ENCODE data around the gene C4orf50.

Gene C4orf50

DNA sequence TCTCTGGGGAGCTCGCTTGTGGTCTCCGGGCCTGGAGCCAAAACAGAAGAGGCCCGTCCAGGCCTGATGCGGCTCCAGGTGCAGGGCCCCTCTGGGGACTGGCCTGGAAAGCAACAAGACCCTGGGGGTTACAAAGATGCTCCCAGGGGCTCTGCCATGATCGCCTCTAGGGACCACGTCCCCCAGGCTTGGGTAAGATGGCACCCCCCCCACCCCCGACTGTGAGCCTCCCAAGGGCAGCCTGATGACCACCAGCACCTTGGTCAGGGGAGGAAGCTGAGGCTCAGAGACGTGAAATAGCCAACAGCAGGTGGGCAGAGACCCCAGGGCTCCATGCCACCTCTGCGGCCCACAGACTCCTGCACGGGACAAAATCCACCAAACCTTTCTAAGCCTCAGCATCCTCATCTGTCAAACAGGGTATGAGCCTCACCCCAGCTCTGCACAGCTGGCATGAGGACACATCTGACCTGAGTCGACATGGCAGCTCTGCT is 25.4 kb downstream of the C4orf50 start:
- no peak for DNase-seq (ENCODE audit: low read depth)

DNA sequence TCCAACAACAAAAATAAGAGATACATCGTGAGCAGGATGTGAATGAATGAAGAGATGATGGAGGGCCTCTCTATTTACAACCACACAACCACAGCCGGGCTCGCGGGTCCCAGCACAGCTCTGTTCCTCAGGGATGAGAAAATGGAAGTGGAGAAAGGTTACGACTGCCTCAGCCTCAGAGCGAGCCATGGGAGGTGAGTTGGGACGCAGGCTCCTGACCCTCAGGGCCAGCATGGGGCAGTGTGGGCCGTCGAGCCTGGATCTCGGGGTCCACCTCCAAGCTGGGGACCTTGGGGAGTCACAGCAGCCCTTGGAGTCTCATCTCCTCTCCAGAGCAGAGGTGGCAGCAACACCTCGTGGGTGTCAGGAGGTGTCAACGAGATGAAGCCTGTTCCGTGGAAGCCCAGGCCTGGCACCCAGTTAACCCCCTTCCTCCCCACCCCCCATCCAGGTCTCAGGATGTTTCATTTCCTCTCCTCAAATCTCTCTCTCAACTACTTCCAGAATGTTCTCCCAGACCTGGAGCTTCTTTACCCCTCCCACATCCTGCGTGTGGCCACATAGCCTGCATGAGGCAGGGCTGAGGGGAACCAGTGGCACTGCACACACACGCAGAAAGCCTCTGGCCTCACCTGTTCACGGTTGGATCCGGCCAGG is 25.9 kb downstream of the C4orf50 start:
- DNase-seq (ENCODE audit: low read depth): no peak

DNA sequence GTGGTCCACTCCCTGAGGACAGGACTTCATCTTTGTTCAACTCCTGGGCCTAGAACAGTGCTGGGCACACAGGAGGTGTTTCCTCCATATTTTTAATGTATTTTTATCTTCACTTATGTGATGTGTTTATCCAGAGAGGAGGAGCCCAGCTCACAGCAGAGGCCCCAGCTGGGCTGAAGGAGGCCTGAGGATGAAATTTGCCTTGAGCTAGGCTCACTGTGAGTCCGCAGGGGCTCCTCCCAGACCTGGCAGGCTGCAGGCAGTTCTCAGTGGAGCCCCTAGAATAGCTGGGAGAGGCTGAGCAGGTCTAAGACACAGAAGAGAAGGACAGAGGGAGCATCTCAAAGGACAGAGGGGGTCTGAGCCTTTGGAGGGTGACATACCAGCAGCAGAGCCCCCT is 26.8 kb downstream of the C4orf50 start:
- DNase-seq (ENCODE audit: low read depth): no peak

DNA sequence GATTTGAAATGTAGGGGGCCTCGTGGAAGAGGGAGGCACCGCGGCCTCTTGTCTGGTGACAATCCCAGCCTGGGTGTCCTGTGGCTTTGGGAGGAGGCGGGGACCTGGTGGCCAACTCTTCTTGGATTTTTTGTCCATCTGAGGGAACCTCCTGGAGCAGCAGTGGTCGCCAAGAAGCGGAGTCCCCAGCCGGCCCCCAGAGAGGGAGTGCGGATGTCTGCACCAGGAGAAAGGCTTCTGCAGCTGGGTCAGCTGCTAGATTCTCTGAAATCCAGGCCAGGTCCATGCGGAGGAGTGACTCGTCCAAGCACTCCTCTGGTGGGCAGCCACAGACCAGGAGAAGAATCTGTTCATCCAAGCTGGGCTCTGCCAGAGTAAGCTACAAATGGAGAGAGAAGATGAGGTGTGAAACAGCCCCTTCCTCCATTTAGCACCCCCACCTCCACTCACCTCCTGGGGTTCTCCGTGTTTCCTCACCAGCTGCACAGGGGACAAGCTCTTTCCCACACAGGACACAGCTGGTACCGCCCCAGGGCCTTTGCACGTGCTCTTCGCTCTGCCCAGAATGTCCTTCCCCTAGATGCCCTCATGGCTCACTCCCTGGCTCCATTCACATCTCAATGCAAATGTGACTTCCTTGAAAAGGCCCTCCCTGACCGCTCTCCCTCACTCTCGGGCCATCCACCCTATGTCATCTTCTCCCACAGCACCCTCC is 27.6 kb downstream of the C4orf50 start:
- DNase-seq (ENCODE audit: low read depth): no peak

DNA sequence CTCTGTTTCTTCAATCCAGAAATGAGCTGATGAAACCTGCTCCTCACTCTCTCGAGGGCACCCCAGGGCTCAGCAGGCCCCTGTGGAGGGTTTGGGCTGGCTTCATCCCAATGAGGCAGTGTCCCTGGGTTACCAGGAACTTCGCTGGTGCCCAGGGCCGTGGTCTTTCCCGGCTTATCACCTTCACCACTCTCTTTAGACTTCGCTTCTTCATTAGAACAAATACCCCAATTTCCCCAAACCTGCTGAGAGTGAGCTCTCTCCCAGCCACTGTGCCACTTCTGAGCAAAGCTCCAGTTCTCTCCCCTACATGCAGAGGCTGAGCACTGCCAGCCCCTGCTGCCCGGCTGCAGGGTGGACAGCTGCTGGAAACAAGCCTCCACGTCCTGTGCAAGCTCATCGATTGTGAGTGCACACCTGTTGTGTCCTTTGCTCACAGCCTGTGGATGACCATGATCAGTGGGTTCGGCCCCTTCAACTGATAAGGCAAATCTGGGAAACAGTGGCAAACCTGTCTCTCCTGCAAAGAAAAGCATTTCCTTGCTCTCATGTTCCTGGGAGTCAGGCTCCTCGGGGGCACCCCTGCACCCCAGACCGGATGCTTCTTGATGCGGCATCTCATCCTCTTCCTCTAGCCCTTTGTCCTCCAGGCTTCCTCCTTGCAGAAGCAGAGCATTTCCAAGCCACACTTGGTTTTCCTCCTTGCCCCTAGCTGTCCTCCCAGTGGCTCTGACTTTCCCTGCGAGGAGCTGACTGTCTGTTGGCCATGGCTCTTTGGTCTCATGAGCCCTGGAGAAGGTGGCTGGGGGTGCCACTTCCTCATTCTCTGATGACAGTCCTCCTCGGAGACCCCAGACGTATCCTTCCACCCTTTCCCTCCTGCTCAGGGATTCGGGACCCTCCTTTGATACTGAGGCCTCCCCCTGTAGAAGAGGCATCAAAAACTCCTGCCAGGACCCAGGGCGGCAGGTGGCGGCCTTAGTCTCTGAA is 28.7 kb downstream of the C4orf50 start:
- DNase-seq (ENCODE audit: low read depth): no peak

DNA sequence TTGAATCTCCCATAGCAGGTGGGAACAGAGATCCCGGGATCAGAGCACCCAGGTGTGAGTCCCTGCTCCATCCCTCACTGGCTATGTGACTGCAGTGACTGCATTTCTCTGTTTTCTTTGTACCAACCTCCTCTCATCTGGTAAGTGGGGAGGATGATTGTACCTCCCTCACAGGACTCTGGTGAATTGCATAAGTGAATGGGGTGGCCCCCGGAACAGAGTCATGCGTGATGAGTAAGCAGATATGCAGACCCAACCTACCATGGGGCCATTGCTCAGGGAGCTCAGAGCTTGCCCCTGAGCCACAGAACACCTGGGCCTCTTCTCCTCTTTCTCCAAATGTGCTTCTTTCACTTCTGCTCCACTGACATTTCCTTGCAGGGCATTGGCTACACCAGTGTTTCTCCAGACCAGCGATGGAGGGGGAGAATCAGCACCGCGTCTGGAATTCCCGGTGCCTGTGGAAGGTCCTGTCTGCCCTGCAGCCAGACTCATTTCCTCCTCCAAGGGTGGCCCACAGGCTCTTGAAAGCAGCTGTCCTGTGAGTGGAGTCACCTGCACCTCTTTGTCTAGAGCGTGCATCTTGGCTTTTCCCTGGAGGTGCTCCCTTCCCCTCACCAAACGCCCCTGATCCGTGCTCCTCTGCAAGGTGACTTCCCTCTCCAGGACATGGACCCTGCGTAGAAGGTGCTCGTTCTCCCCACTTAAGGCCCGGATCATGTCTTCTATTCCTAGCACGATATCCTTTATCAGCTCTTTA is 30.0 kb downstream of the C4orf50 start:
- no peak for DNase-seq (ENCODE audit: low read depth)

DNA sequence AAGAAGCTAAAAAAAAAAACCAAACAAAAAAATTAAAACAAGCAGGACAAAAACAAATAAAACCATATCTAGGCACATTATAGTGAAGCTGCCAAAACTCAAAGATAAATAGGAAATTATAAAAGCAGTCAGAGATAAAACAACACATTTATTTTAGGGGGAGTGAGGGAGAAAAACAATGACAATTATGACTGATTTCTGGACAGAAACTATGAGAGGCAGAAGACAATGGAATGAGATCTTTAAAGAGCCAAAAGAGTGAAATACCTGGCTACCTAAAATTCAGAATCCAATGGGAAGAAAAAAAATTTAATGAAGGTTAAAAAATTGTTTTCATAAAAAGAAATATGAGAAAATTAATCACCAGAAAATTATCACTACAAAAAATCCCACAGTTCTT is 33.4 kb downstream of the C4orf50 start:
- DNase-seq (ENCODE audit: low read depth): no peak

- DNase-seq (ENCODE audit: low read depth): no peak
Measured at GRCh38 chr4:5982156-5982973, 35.9 kb downstream of the C4orf50 start.

DNA sequence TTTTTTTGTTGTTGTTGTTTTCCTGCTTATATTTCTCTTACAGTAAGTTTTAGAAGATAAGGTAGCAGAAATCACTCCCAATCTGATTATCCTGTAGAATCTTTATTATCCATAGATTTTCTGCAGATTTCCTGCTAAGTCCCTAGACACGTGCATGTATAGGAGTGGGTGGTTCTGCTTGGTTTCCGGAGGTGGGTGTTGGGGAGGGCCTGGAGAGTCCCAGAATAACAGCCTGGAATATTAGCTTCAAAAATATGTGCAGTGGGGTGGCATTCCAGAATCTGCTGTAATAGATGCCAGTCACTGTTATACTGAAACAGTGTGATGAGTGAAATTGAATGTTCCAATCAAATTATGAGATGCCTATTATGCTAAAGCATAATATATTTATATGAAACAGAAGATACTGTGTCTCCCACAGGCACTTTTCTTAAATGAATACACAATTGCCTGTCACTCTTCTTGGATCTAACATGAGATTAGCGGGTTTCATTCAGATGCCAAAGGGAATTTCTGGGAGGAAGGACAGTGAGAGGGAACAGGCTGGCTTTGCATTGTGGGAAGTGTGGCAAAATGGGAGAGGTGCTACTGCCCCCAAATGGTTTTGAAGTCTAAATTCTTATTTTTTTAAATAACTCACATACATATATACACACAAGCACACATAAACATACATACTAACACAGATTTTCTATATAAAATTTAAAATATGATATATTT is 37.6 kb downstream of the C4orf50 start:
- no peak for DNase-seq (ENCODE audit: low read depth)

DNA sequence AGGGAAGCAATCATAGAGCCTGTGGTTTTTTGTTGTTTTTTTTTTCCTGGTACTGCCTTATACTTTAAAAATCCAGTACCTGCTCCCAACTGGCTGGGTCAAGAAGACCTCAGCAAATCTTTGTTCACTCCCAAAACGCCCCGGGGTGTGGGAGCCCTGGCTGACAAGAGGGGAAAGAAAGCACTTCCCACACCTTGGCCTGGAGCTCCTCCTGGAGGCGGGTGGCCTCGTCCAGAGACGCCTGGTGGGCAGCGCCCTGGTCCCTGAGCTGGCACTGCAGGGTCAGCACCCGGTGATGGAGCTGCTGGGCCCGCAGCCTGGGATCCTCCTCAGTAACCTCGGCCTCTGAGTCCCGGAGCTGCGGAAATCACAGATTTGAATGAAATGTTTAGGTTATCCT is 38.2 kb downstream of the C4orf50 start:
- no peak for DNase-seq (ENCODE audit: low read depth)

GRCh38 chr4:5976921-5977320 is 41.3 kb downstream of the C4orf50 start:
- no peak for DNase-seq (ENCODE audit: low read depth)

DNA sequence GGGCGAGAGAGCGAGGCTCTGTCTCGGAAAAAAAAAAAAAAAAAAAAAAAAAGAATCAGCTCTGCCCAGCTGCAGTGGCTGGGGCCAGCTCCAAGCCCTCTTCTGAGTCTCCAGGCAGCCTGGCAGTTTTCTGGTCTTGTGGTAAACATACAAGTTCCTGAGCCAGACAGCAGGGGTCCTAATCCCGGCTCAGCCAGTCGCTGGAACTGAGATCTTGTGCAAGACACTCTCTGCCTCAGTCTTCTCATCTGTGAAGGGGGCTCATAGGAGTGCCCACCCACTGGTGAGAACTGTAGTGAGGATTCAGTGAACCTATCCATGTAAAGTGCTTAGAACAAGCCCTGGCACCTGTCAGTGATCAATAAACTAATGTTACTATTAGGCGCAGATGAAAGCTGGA is 41.8 kb downstream of the C4orf50 start:
- DNase-seq (ENCODE audit: low read depth): no peak

GRCh38 chr4:5974321-5974720 is 43.9 kb downstream of the C4orf50 start:
- DNase-seq (ENCODE audit: low read depth): no peak

DNA sequence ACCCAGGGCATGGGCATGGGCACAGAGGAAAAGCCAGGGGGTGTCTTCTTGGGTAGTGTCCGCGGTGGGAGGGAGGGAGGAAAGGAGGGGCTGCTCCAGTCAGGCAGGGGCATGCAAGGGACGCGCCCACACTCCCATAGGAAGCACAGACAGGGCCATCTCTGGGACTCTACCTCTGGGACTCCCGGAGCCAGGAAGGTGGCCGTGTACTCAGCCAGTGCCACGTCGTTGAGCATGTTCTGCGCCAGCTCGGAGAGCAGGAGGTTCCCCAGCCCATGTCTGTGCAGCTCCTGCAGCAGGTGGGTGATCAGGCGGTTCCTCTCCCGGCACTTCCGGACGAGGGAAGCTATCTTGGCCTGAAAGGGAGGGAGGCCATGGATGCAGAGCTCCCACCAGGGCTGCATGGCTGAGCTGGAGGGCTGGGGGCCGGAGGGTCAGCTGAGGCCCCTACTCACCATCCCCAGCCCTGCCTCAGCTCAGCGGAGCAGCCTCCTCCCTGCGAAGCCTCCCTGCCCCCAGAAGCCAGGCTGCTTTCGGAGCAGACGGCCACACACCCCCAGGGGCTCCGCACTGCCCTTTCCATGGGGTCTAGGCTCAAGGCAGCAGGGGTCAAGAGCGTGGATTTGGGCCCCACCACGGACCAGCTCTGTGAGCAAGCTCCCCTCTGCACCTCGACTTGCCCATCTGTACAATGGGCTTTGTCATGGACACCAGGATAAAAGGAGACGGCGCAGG is 44.6 kb downstream of the C4orf50 start:
- DNase-seq (ENCODE audit: low read depth): no peak

- DNase-seq (ENCODE audit: low read depth): no peak
Measured at GRCh38 chr4:5973033-5973432, 45.2 kb downstream of the C4orf50 start.

- DNase-seq (ENCODE audit: low read depth): no peak
Measured at GRCh38 chr4:5972571-5972970, 45.7 kb downstream of the C4orf50 start.

- DNase-seq (ENCODE audit: low read depth): no peak
Measured at GRCh38 chr4:5971078-5971450, 47.2 kb downstream of the C4orf50 start.

GRCh38 chr4:5970381-5971077 is 47.7 kb downstream of the C4orf50 start:
- no peak for DNase-seq (ENCODE audit: low read depth)

GRCh38 chr4:5969777-5970176 is 48.5 kb downstream of the C4orf50 start:
- no peak for DNase-seq (ENCODE audit: low read depth)
